HCT116 (cell line): Measurements from ENCODE around the gene CCDC85B.

Source experiments
- CTCF ChIP-seq, 3 experiments: fragments of 200-600 bp in 1 of 3; sonication (generic) in 1 of 3; IDR thresholded peaks in 2 of 3; conservative IDR thresholded peaks in 1 of 3; 2 replicates each; pipeline ENCODE4 v1.5.1; 2012 to 2017; ENCODE audit warnings: low read depth in 2 of 3, low read length in 2 of 3, antibody characterized with exemption in 1 of 3, borderline replicate concordance in 1 of 3, control low read depth in 1 of 3, mild to moderate bottlenecking in 1 of 3, mixed read lengths in 1 of 3, mixed run types in 1 of 3, moderate library complexity in 1 of 3; ENCODE audit not compliant: insufficient read depth in 1 of 3
- MAX ChIP-seq: IDR thresholded peaks from 2 replicates; pipeline ENCODE4 v1.6.1; 2012
- POLR2A ChIP-seq: IDR thresholded peaks from 2 replicates; pipeline ENCODE4 v1.7.0; 2011; ENCODE audit warnings: borderline replicate concordance; ENCODE audit not compliant: insufficient read depth, insufficient read length; ENCODE audit errors: extremely low read depth

GRCh38 chr11:65857500-65857852, 33.0 kb upstream of the CCDC85B start:
- TF ChIP-seq CTCF (IDR thresholded peaks at IDR 0.05 in 2 of 3, conservative IDR thresholded peaks at IDR 0.05 in 1 of 3; ENCODE audit: borderline replicate concordance in 1 of 3, insufficient read depth in 1 of 3, low read depth in 2 of 3, low read length in 2 of 3) (no peak), POLR2A (no peak), MAX (no peak)
